ENCODE data around the gene CHST8.
"Not testable (repeated sequence)": the region's sequence is repeated elsewhere in the genome, so short reads cannot be mapped to it uniquely, and the experiment has no call there.

The CHST8 gene

DNA sequence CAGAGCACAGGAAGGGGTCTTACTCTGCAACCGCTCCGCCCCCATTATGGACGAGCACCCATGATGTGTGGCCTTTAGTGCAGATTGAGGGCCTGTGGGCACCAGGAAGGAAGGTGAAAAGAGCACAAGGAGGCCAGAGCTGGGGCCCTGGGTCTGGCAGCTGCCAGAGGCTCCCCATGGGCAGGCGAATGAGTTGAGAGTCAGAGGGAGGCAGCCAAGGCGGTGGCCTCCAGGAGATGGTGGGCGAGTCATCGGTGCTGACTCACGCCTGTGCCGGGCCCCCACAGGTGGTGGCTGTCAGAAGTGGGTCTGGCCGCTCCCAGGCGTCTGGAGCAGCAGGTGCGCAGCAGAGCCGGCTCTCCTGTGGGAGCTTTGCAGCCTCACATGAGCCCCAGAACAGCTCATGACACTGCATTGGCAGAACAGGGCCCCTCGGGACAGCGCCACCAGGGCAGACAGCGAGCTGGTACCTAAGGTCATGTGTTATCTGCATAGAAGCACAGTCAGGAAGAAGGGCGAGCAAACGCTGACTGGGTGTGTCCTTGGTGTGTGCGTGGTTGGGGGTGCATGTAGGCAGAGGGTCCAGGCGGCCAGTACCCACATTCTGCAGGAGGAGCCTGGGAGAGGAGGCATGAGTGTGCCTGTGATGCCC, 68.8 kb downstream of the CHST8 start:
- no peak for DNase-seq (ENCODE audit: low read depth)

- DNase-seq (ENCODE audit: low read depth): no peak
Observed at GRCh38 chr19:33691030-33691427, 69.3 kb downstream of the CHST8 start.

GRCh38 chr19:33691736-33692135, 70.0 kb downstream of the CHST8 start:
- DNase-seq (ENCODE audit: low read depth): no peak

GRCh38 chr19:33693678-33694077, 71.9 kb downstream of the CHST8 start:
- no peak for DNase-seq (ENCODE audit: low read depth)

DNA sequence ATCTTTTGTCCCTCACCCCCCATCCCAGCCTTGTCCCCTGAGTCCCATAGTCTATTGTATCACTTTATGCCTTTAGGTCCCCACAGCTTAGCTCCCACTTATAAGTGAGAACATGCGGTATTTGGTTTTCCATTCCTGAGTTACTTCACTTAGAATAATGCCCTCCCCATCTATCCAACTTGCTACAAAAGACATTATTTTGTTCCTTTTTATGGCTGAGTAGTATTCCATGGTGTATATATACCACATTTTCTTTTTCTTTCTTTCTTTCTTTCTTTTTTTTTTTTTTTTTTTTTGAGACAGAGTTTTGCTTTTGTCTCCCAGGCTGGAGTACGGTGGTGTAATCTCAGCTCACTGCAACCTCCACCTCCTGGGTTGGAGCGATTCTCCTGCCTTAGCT, 73.8 kb downstream of the CHST8 start:
- DNase-seq (ENCODE audit: low read depth): not testable (repeated sequence)

DNA sequence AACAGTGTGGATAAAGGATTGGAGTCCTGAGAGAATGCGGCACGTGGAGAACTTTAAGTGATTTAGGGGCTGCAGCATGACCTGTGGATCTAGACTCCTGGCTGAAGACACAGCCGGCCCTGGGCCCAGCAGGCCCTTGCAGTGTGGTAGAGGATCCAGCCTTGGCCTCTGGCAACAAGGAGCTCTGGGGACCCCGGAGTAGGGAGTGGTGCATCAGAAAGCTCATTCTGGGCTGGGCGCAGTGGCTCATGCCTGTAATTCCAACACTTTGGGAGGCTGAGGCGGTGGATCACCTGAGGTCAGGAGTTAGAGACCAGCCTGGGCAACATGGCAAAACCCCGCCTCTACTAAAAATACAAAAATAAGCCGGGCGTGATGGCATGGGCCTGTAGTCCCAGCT, 76.0 kb downstream of the CHST8 start:
- DNase-seq (ENCODE audit: low read depth): no peak

DNA sequence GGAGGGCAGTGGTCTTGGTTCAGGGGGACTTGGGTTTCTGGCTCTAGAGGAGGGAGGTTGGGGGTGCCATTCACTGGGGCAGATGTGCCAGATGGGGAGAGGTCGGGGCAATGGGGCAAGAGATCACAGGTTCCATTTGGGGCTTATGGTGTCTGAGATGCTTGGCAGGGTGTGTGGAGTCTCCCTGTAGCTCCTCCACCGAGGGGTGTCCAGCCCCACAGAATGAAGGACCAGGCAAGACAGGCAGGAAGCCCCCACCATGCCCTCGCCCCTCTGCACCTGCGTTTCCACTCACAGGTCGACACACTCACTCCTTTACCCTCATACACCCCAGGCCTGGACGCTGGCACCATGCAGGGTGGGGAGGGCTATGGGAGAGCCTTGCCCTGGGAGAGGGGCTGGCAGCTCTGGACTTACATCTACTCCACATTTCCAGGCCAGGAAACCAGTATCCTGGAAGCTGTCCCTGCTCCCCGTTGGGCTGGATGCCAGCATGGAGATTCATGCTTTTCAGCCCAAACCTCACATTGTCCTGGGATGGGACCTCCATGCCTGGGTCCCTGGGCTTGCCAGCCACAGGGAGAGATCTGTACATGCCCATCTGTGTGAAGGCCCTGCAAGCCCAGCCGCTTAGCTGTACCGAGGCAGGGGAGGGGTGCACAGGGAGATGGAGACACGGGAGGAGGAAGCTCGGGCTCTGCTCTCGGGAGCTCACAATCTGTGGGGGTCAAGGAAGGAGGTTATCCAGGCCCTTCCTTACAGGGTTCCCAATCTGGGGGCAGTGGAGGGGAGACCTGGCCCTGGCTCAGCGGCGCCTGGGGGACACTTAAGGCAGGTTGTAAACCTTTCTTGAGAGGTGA, 77.1 kb downstream of the CHST8 start:
- no peak for DNase-seq (ENCODE audit: low read depth)

- no peak for DNase-seq (ENCODE audit: low read depth)
Observed at GRCh38 chr19:33699754-33700407, 78.1 kb downstream of the CHST8 start.

DNA sequence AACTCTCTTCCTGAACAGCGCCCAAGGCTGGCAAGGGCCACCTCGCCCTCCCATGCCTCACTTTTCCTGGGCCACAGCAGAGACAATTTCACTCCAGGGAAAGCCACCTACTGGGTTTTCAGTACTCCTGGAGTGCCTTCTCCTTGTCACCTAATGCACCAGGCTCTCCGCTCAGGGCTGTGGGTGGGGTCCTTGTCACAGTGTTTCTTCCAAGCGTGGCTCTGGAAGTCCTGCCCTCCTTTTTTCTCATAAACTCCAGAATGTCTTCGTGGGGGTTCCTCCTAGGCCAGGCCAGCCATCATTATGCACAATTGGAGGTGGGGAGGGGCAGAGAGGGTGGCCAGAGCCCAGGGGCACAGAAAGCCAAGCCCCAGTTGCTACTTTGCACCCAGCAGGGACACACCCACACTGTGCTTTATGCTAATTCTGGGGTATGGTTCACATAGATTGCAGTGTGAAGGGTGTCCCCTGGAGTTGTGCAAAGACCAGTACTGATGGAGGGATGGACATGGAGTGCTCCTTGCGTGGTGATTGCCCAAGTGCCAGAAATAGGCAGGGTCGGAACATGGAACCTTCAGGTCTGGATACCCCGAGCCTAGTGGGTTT, 78.8 kb downstream of the CHST8 start:
- no peak for DNase-seq (ENCODE audit: low read depth)

- no peak for DNase-seq (ENCODE audit: low read depth)
Observed at GRCh38 chr19:33701565-33701964, 79.8 kb downstream of the CHST8 start.

DNA sequence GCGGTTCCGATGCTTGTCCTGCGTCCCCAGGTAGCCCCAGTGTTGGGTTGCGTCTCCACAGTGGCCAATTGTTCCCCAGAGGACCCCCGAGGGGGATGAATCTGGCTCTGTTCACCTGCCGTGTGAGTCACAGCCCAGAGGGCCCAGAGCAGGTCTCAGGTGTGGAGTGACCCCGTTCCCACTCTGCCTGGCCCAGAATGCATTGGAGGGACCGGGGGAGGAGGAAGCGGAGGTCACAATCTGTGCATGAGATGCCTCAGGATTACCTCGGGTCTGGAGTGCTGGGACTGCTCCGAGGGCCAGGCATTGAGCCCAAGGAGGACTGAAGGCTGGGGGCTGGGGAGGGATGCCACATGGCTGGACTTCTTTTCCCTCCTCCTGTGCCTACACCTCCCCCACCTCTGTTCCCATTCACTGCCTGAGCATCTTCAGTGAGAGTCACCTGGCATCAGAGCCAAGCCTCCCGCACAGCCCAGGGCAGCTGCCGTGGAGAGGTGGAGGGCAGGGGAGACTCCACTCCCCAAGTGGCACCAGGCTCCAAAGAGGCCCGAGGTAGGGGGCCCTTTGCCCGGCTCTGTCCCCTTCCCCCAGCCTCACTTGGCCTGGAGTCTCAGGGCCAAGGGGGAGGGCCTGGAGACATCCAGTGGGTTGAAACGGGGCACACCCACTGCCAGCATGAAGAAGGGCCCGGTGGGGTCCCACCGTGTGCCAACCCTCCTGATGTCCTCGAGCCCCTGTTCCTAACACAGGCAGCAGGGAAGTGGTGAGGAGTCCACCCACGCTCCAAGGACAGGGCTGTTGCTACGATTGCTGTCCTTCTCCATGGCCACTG, 81.1 kb downstream of the CHST8 start:
- no peak for DNase-seq (ENCODE audit: low read depth)

- no peak for DNase-seq (ENCODE audit: low read depth)
Observed at GRCh38 chr19:33703438-33703750, 81.6 kb downstream of the CHST8 start.

- DNase-seq (ENCODE audit: low read depth): no peak
Observed at GRCh38 chr19:33703821-33704220, 82.1 kb downstream of the CHST8 start.

GRCh38 chr19:33704271-33704670, 82.5 kb downstream of the CHST8 start:
- no peak for DNase-seq (ENCODE audit: low read depth)

- no peak for DNase-seq (ENCODE audit: low read depth)
Observed at GRCh38 chr19:33705090-33705847, 83.5 kb downstream of the CHST8 start.

GRCh38 chr19:33705860-33706259, 84.1 kb downstream of the CHST8 start:
- DNase-seq (ENCODE audit: low read depth): no peak

DNA sequence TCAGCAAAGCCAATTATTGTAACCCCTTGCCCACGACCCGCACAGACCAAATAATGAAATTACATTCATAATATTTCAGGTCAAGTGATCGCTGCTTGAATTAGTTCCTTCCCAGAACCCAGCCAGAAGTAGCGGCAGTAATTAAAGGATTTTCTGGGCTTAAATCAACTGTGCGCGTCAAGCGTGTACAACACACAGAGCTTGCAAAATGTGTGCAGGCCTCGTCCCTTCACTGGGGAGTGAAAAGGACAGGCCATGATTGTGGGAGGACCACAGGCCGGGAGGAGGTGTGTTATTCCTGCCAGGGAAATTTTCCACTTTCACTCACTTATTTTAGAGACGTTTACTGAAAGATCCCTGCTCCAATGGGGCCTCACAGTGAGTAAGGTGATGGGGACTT, 84.9 kb downstream of the CHST8 start:
- no peak for DNase-seq (ENCODE audit: low read depth)

- DNase-seq (ENCODE audit: low read depth): no peak
Observed at GRCh38 chr19:33712268-33712667, 90.5 kb downstream of the CHST8 start.

DNA sequence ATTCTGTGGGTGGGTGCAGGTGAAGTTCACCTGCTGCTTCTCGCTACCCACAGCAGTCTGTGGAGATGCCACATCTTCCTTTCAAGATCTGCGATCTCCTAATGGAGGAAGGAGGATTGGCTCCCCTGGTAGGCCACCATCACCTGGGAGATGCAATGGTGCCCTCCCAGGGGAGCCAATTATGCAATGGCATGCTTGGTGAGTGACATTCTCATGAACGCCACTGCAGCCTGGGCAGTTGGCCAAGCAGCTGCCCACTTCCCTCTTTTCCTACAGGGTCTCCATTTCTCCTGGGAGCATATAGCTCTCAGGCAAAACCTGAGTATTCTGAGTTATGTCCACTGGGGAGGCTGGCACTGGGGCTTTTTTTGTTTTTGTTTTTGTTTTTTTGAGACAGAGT, 91.4 kb downstream of the CHST8 start:
- no peak for DNase-seq (ENCODE audit: low read depth)

- no peak for DNase-seq (ENCODE audit: low read depth)
Observed at GRCh38 chr19:33714149-33714548, 92.4 kb downstream of the CHST8 start.

DNA sequence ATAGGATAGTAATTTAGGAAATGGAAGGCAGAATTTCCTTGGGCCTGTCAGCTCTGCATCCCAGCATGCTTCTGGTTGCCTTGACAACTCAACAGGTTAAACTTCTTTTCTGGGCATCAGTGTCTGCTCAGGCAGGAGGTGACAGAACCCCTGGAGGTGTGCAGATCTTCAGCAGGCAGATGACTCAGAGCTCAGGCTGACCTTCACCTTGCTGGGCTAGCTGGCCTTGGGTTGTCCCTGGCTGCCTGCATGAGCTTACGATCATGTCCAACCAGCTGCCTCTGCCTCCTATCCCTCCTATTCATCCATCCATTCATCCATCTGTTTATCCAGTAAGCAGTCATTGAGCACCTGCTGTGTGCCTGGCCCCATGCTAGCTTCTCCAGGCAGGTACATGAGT, 93.7 kb downstream of the CHST8 start:
- no peak for DNase-seq (ENCODE audit: low read depth)

Data from activated T-cell treated with anti-CD3 and anti-CD28 coated beads for 24 hours (primary cell).